HG03442 (cell line): ENCODE results near the gene ZNF670.
"Not testable (repeated sequence)": the region's sequence is repeated elsewhere in the genome, so short reads cannot be mapped to it uniquely, and the experiment has no call there.

Experiments
- ATAC-seq: cut with Tn5 transposase; IDR thresholded peaks from one replicate; pipeline ENCODE4 v1.9.1; 2021; ENCODE audit warnings: mild to moderate bottlenecking, moderate library complexity; ENCODE audit not compliant: unreplicated experiment

Gene ZNF670

GRCh38 chr1:247078258-247079140 lies at the start of gene ZNF670:
Gene ZNF670 (minus strand): TSS chr1:247078811. CDS start chr1:247078596, 215 bp downstream.
- peak; percentile 100 for ATAC-seq

DNA sequence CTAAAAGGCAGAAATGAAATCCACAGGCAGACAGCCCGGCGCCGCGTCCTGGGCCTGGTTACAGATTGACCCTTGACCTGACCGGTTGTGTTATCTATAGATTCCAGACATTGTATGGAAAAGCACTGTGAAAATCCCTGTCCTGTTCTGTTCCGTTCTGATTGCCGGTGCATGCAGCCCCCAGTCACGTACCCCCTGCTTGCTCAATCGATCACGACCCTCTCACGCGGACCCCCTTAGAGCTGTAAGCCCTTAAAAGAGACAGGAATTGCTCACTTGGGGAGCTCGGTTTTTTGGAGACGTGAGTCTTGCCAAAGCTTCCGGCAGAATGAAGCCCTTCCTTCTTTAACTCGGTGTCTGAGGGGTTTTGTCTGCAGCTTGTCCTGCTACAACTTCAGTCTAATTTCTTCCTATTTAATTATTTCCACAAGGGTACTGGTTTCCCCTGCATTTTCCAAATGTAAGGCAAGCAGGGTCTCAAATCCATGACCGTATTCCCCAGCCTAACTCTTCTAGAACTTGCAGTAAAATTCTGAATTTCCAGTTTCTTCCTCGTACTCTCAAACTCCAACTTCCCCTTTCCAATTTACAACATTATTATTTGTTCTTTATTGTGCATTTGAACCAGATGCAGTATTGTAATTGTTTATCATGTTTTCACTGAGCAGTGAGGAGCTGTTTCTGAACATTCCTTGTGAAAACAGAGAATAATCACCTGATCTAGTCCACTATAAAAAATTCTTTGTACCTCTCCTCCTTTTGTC lies 49.1 kb upstream of the ZNF670 start:
- not testable (repeated sequence) for ATAC-seq

- ATAC-seq = peak; percentile 35
Observed at GRCh38 chr1:247126601-247127000, 48.0 kb upstream of the ZNF670 start.

- ATAC-seq = peak; percentile 99
Observed at GRCh38 chr1:247126166-247126565, 47.6 kb upstream of the ZNF670 start.

DNA sequence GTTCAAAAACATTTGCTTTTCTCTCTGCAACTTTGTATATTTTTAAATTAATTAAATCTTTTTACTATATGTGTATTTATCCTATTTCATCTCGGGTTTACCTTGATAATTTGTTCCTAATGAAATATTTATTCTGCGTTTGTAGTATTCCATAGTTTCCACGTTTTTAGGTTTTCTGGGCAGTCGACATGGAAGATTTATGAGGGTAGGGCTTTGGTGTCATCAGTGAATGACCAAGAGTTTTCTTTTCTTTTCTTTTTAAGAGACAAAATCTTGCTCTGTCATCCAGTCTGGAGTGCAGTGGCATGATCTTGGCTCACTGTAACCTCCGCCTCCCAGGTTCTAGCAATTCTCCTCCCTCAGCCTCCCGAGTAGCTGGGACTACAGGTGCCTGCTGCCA lies 42.8 kb upstream of the ZNF670 start:
- ATAC-seq = no peak

GRCh38 chr1:247120408-247120668 lies 41.7 kb upstream of the ZNF670 start:
- ATAC-seq = not testable (repeated sequence)

GRCh38 chr1:247119600-247120407 lies 41.2 kb upstream of the ZNF670 start:
- no peak for ATAC-seq

- no peak for ATAC-seq
Observed at GRCh38 chr1:247118946-247119446, 40.4 kb upstream of the ZNF670 start.

- no peak for ATAC-seq
Observed at GRCh38 chr1:247115545-247115944, 36.9 kb upstream of the ZNF670 start.

- ATAC-seq = no peak
Observed at GRCh38 chr1:247115141-247115510, 36.5 kb upstream of the ZNF670 start.

DNA sequence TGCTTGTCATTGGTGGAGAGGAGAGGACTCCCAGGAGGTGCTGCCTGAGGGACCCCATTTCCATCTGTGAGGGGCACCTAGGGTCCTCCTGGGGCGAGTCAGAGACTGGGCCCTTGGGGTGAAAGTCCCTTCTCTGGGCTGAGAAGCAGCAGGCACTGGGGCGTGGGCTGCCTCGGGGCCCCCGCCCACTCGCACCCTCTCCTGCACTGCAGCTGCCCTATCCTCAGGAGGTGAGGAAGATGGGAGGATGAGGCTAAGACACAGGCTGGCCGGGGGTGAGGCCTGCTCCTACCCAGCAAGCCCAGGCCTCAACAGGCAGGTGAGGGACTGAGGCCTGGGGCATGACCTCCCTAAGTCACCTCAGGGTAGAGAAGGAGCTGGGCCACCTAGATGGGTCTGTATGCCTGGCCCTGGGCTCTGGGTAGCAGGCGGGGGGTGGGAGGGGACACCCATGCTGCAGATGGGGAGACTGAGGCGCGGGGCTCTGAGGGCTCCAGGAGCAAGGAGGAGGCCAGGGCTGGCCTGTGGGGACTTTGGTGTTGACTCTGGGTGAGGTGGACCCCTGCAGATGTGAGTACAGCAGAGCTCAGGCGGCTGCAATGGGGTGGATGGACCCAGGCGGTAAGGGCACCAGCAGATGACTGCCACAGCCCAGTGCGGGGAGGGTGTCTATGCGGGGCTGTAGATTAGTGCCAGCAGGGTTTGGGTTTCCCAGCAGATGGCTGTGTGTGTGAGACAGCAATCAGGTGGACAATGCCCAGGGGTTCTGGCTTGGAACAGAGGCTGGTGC lies 35.9 kb upstream of the ZNF670 start:
- no peak for ATAC-seq

- no peak for ATAC-seq
Observed at GRCh38 chr1:247113733-247114271, 35.2 kb upstream of the ZNF670 start.

DNA sequence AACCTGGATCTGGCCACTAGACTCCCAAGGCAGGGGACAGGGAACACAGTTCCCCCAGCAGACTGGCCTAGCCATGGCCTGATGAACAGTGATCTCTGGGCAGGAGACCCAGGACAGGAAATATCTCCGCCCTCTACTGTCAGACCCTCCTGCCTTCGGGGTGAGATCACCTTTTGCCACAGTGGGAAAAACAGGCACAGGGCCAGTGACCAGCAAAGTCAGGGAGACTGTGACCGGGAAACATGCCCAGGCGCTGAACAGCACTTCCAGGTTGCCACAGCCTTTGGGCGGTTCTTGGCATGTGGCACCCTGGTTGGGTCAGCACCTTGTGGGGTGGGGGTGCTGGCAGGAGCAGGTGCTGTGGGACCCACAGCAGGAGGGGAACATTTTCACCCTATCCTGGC lies 34.5 kb upstream of the ZNF670 start:
- no peak for ATAC-seq

- ATAC-seq = no peak
Observed at GRCh38 chr1:247112479-247112781, 33.8 kb upstream of the ZNF670 start.

GRCh38 chr1:247111700-247112478 lies 33.3 kb upstream of the ZNF670 start:
- peak; percentile 33 for ATAC-seq

DNA sequence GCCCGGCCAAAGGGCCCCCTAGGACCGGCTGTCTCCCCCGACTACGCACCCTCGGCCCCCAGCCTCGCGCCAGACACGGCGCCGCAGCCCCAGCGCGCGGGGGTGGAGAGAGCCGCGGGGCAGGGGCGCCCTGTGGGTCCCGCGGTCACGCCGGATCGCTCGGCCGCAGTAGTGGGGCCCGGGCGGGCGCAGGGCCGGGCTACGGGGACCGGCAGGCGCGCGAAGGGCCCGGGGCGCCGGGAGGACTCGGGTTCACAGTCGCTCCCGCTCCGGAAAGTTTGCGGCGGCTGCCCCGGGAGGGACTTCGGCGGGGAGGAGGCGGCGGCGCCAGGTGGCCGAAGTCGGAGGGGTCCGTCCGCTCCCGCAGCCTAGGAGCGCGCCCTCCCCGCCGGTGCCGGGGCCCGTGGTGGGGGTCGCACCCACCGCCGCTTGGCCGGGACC lies 32.7 kb upstream of the ZNF670 start:
- peak; percentile 22 for ATAC-seq

DNA sequence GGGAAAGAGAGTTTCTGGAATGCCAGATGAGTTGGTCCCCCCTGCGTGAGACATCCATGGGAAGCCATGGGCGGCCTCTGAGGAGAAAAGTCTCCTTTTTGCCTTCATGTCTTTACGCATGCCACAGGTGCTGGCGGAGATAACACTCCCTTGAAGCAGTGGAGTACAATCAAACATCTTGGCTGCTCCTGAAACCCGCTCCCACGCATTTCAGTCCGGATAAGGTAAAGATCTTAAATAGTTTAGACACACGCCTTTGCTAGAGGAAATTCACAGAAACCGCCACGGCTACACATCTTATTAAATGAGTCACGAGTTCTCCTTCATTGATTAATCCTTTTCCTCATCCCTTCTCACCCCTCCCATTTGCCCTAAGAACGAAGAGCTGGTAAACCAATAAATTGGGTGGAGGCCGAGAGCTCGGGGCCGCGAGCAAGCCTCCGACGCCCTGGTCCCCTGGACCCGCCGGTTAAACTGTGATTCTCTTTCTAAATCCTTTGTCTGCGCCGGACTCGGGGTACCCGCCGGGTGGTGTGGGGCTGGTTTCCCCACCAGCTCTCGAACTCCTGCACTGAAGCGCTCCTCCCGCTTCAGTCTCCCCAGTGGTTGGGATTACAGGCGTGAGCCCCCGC lies 32.1 kb upstream of the ZNF670 start:
- no peak for ATAC-seq

GRCh38 chr1:247107694-247108093 lies 29.1 kb upstream of the ZNF670 start:
- ATAC-seq = no peak

GRCh38 chr1:247105966-247106365 lies 27.4 kb upstream of the ZNF670 start:
- ATAC-seq = no peak
